ENCODE measurements around the gene ZNF335.

GRCh38 chr20:45976086-45976485 is 4.1 kb upstream of the ZNF335 start:
- TF ChIP-seq CTCF (IDR thresholded peaks at IDR 0.05; ENCODE audit: low read depth, low read length): no peak
- TF ChIP-seq MYC (IDR thresholded peaks at IDR 0.05; ENCODE audit: low read depth, low read length): no peak
- TF ChIP-seq POLR2A (IDR thresholded peaks at IDR 0.05; ENCODE audit: extremely low read depth, insufficient read length): no peak
- TF ChIP-seq MAX (IDR thresholded peaks at IDR 0.05; ENCODE audit: low read depth, low read length): no peak

Measured in NB4 (cell line).